Measurements from ENCODE around the gene PTPRT.

The PTPRT gene

GRCh38 chr20:42392442-42392841 lies 797.3 kb downstream of the PTPRT start:
- H3K4me3 ChIP-seq (ENCODE audit: low read length), result no peak overlapping the region
- H3K9me3 ChIP-seq (ENCODE audit: low read length), result no peaks in the 10 kb centered on the region
- no peaks in the 10 kb centered on the region for H3K27me3 ChIP-seq (ENCODE audit: insufficient read depth, low read length)
- no peak overlapping the region for H2AFZ ChIP-seq (ENCODE audit: low read depth, low read length)
- no peaks in the 10 kb centered on the region for H3K36me3 ChIP-seq (ENCODE audit: insufficient read depth, low read length)
- H3K4me1 ChIP-seq (ENCODE audit: insufficient read depth, low read length), result no peaks in the 10 kb centered on the region

- Histone ChIP-seq H3K9me3 (ENCODE audit: low read length) (no peaks in the 10 kb centered on the region), H3K36me3 (ENCODE audit: insufficient read depth, low read length) (no peaks in the 10 kb centered on the region), H3K27me3 (ENCODE audit: insufficient read depth, low read length) (no peaks in the 10 kb centered on the region), H3K4me1 (ENCODE audit: insufficient read depth, low read length) (no peaks in the 10 kb centered on the region), H2AFZ (ENCODE audit: low read depth, low read length) (no peak overlapping the region), H3K4me3 (ENCODE audit: low read length) (no peak overlapping the region)
These were observed 797.9 kb downstream of the PTPRT start for GRCh38 chr20:42391807-42392206.

GRCh38 chr20:42380287-42380686 lies 809.4 kb downstream of the PTPRT start:
- H3K27me3 ChIP-seq (ENCODE audit: insufficient read depth, low read length), result no peaks in the 10 kb centered on the region
- no peak overlapping the region for H3K4me3 ChIP-seq (ENCODE audit: low read length)
- H3K36me3 ChIP-seq (ENCODE audit: insufficient read depth, low read length), result no peaks in the 10 kb centered on the region
- no peak overlapping the region for H2AFZ ChIP-seq (ENCODE audit: low read depth, low read length)
- no peaks in the 10 kb centered on the region for H3K4me1 ChIP-seq (ENCODE audit: insufficient read depth, low read length)
- H3K9me3 ChIP-seq (ENCODE audit: low read length), result no peaks in the 10 kb centered on the region

- H3K27me3 ChIP-seq (ENCODE audit: insufficient read depth, low read length), result no peaks in the 10 kb centered on the region
These were observed 810.3 kb downstream of the PTPRT start for GRCh38 chr20:42379385-42379784.

GRCh38 chr20:42378826-42379225 lies 810.9 kb downstream of the PTPRT start:
- H3K4me1 ChIP-seq (ENCODE audit: insufficient read depth, low read length), result no peaks in the 10 kb centered on the region
- H3K36me3 ChIP-seq (ENCODE audit: insufficient read depth, low read length), result no peaks in the 10 kb centered on the region
- H3K9me3 ChIP-seq (ENCODE audit: low read length), result no peaks in the 10 kb centered on the region
- H3K4me3 ChIP-seq (ENCODE audit: low read length), result no peak overlapping the region
- no peaks in the 10 kb centered on the region for H3K27me3 ChIP-seq (ENCODE audit: insufficient read depth, low read length)
- no peak overlapping the region for H2AFZ ChIP-seq (ENCODE audit: low read depth, low read length)

More at GRCh38 chr20:42379385-42379784, 810.3 kb downstream of the PTPRT start:
- H3K36me3 ChIP-seq (ENCODE audit: insufficient read depth, low read length), result no peaks in the 10 kb centered on the region
- no peak overlapping the region for H2AFZ ChIP-seq (ENCODE audit: low read depth, low read length)
- H3K9me3 ChIP-seq (ENCODE audit: low read length), result no peaks in the 10 kb centered on the region
- H3K4me3 ChIP-seq (ENCODE audit: low read length), result no peak overlapping the region
- H3K4me1 ChIP-seq (ENCODE audit: insufficient read depth, low read length), result no peaks in the 10 kb centered on the region

- H2AFZ ChIP-seq (ENCODE audit: low read depth, low read length), result no peak overlapping the region
These were observed 813.6 kb downstream of the PTPRT start for GRCh38 chr20:42376131-42376530.

GRCh38 chr20:42373049-42373448 lies 816.7 kb downstream of the PTPRT start:
- Histone ChIP-seq H2AFZ (ENCODE audit: low read depth, low read length) (no peak overlapping the region), H3K27me3 (ENCODE audit: insufficient read depth, low read length) (no peaks in the 10 kb centered on the region), H3K9me3 (ENCODE audit: low read length) (no peaks in the 10 kb centered on the region), H3K4me1 (ENCODE audit: insufficient read depth, low read length) (no peaks in the 10 kb centered on the region), H3K36me3 (ENCODE audit: insufficient read depth, low read length) (no peaks in the 10 kb centered on the region), H3K4me3 (ENCODE audit: low read length) (no peak overlapping the region)

More at GRCh38 chr20:42376131-42376530, 813.6 kb downstream of the PTPRT start:
- no peaks in the 10 kb centered on the region for H3K36me3 ChIP-seq (ENCODE audit: insufficient read depth, low read length)
- no peaks in the 10 kb centered on the region for H3K27me3 ChIP-seq (ENCODE audit: insufficient read depth, low read length)
- H3K9me3 ChIP-seq (ENCODE audit: low read length), result no peaks in the 10 kb centered on the region
- H3K4me1 ChIP-seq (ENCODE audit: insufficient read depth, low read length), result no peaks in the 10 kb centered on the region
- no peak overlapping the region for H3K4me3 ChIP-seq (ENCODE audit: low read length)

GRCh38 chr20:42370075-42370474 lies 819.6 kb downstream of the PTPRT start:
- H3K4me3 ChIP-seq (ENCODE audit: low read length), result no peak overlapping the region
- no peak overlapping the region for H2AFZ ChIP-seq (ENCODE audit: low read depth, low read length)
- no peaks in the 10 kb centered on the region for H3K27me3 ChIP-seq (ENCODE audit: insufficient read depth, low read length)
- no peaks in the 10 kb centered on the region for H3K36me3 ChIP-seq (ENCODE audit: insufficient read depth, low read length)
- no peaks in the 10 kb centered on the region for H3K4me1 ChIP-seq (ENCODE audit: insufficient read depth, low read length)
- no peaks in the 10 kb centered on the region for H3K9me3 ChIP-seq (ENCODE audit: low read length)

- Histone ChIP-seq H2AFZ (ENCODE audit: low read depth, low read length) (no peak overlapping the region), H3K4me3 (ENCODE audit: low read length) (no peak overlapping the region), H3K36me3 (ENCODE audit: insufficient read depth, low read length) (no peaks in the 10 kb centered on the region), H3K9me3 (ENCODE audit: low read length) (no peaks in the 10 kb centered on the region), H3K27me3 (ENCODE audit: insufficient read depth, low read length) (no peaks in the 10 kb centered on the region), H3K4me1 (ENCODE audit: insufficient read depth, low read length) (no peaks in the 10 kb centered on the region)
These were observed 820.8 kb downstream of the PTPRT start for GRCh38 chr20:42368910-42369309.

GRCh38 chr20:42366626-42367025 lies 823.1 kb downstream of the PTPRT start:
- H3K27me3 ChIP-seq (ENCODE audit: insufficient read depth, low read length), result no peaks in the 10 kb centered on the region
- H3K9me3 ChIP-seq (ENCODE audit: low read length), result no peaks in the 10 kb centered on the region
- H3K36me3 ChIP-seq (ENCODE audit: insufficient read depth, low read length), result no peaks in the 10 kb centered on the region
- H3K4me3 ChIP-seq (ENCODE audit: low read length), result no peak overlapping the region
- H2AFZ ChIP-seq (ENCODE audit: low read depth, low read length), result no peak overlapping the region
- H3K4me1 ChIP-seq (ENCODE audit: insufficient read depth, low read length), result no peaks in the 10 kb centered on the region

GRCh38 chr20:42364446-42364845 lies 825.3 kb downstream of the PTPRT start:
- no peaks in the 10 kb centered on the region for H3K9me3 ChIP-seq (ENCODE audit: low read length)

GRCh38 chr20:42361402-42361970 lies 828.2 kb downstream of the PTPRT start:
- Histone ChIP-seq H3K4me3 (ENCODE audit: low read length) (no peak overlapping the region), H3K36me3 (ENCODE audit: insufficient read depth, low read length) (no peaks in the 10 kb centered on the region), H3K4me1 (ENCODE audit: insufficient read depth, low read length) (no peaks in the 10 kb centered on the region), H3K9me3 (ENCODE audit: low read length) (no peaks in the 10 kb centered on the region), H2AFZ (ENCODE audit: low read depth, low read length) (no peak overlapping the region), H3K27me3 (ENCODE audit: insufficient read depth, low read length) (no peaks in the 10 kb centered on the region)

More at GRCh38 chr20:42364446-42364845, 825.3 kb downstream of the PTPRT start:
- Histone ChIP-seq H3K4me1 (ENCODE audit: insufficient read depth, low read length) (no peaks in the 10 kb centered on the region), H3K4me3 (ENCODE audit: low read length) (no peak overlapping the region), H3K27me3 (ENCODE audit: insufficient read depth, low read length) (no peaks in the 10 kb centered on the region), H3K36me3 (ENCODE audit: insufficient read depth, low read length) (no peaks in the 10 kb centered on the region), H2AFZ (ENCODE audit: low read depth, low read length) (no peak overlapping the region)

GRCh38 chr20:42360621-42361020 lies 829.1 kb downstream of the PTPRT start:
- Histone ChIP-seq H3K4me1 (ENCODE audit: insufficient read depth, low read length) (no peaks in the 10 kb centered on the region), H3K4me3 (ENCODE audit: low read length) (no peak overlapping the region), H3K9me3 (ENCODE audit: low read length) (no peaks in the 10 kb centered on the region), H2AFZ (ENCODE audit: low read depth, low read length) (no peak overlapping the region), H3K27me3 (ENCODE audit: insufficient read depth, low read length) (no peaks in the 10 kb centered on the region), H3K36me3 (ENCODE audit: insufficient read depth, low read length) (no peaks in the 10 kb centered on the region)

- Histone ChIP-seq H3K9me3 (ENCODE audit: low read length) (no peaks in the 10 kb centered on the region), H3K4me1 (ENCODE audit: insufficient read depth, low read length) (no peaks in the 10 kb centered on the region), H3K4me3 (ENCODE audit: low read length) (no peak overlapping the region), H3K36me3 (ENCODE audit: insufficient read depth, low read length) (no peaks in the 10 kb centered on the region), H3K27me3 (ENCODE audit: insufficient read depth, low read length) (no peaks in the 10 kb centered on the region), H2AFZ (ENCODE audit: low read depth, low read length) (no peak overlapping the region)
These were observed 830.1 kb downstream of the PTPRT start for GRCh38 chr20:42359617-42360016.

Measured in neuron (in vitro differentiated cells).